B cell (primary cell): ENCODE data around the gene ASTN2. TPM values are rescaled to one million over a fixed set of nuclear protein-coding genes. Genes with fewer than 3 reads are reported as not detected.

Experiments used
- ATAC-seq: fragments of 200-7000 bp; cut with Tn5 transposase; one replicate; pipeline ENCODE4 v1.10.0; 2021; ENCODE audit warnings: low read depth, mild to moderate bottlenecking, moderate number of reproducible peaks, moderate library complexity
- CTCF ChIA-PET: fragments of 350-600 bp; sonication (Branson Sonifier 250); formaldehyde crosslinking; loops from one replicate; lab custom pipeline; 2021; ENCODE audit warnings: antibody characterized with exemption, inconsistent platforms; lab: Charles Lee
- POLR2A ChIA-PET: fragments of 350-600 bp; sonication (Branson Sonifier 250); formaldehyde crosslinking; loops from one replicate; lab custom pipeline; 2021; ENCODE audit warnings: antibody characterized with exemption; lab: Charles Lee
- DNase-seq: peaks from one replicate; pipeline ENCODE4 v3.0.0; 2013
- H2AFZ ChIP-seq: 2 replicates; pipeline ENCODE4 v1.6.1; 2012; ENCODE audit warnings: mild to moderate bottlenecking, low read depth, low read length; ENCODE audit not compliant: insufficient read depth, poor library complexity, severe bottlenecking
- H3K27ac ChIP-seq, 2 donors: 1 replicate in 1 of 2; 2 replicates in 1 of 2; pipeline ENCODE4 v1.5.1; 2012 to 2013; ENCODE audit warnings: low read length in 2 of 2, mild to moderate bottlenecking in 2 of 2, moderate library complexity in 1 of 2
- H3K27me3 ChIP-seq, 4 experiments: fragments of 200-600 bp in 1 of 4; sonication (generic) in 1 of 4; replicated peaks in 1 of 4; 1 replicate in 2 of 4; 2 replicates in 2 of 4; pipeline versions ENCODE4 v1.6.1 to v1.7.0; 2013 to 2016; ENCODE audit warnings: low read length in 3 of 4, mild to moderate bottlenecking in 2 of 4, mixed read lengths in 1 of 4, moderate library complexity in 1 of 4; ENCODE audit not compliant: insufficient read depth in 4 of 4, control insufficient read depth in 3 of 4; ENCODE audit errors: control extremely low read depth in 1 of 4
- H3K36me3 ChIP-seq, 2 experiments: replicated peaks in 1 of 2; 1 replicate in 1 of 2; 2 replicates in 1 of 2; pipeline versions ENCODE4 v1.6.1 to v1.7.1; 2013; ENCODE audit warnings: low read length in 1 of 2; ENCODE audit not compliant: insufficient read depth in 2 of 2, control insufficient read depth in 1 of 2; ENCODE audit errors: control extremely low read depth in 1 of 2, extremely low read depth in 1 of 2
- H3K4me1 ChIP-seq, 2 donors: fragments of 200-600 bp in 1 of 2; sonication (generic) in 1 of 2; 1 replicate in 1 of 2; 2 replicates in 1 of 2; pipeline versions ENCODE4 v1.5.1 to v1.6.1; 2013 to 2017; ENCODE audit warnings: low read length in 2 of 2; ENCODE audit not compliant: control insufficient read depth in 2 of 2, insufficient read depth in 2 of 2
- H3K4me2 ChIP-seq: replicated peaks from 2 replicates; pipeline ENCODE3; 2012; ENCODE audit warnings: mild to moderate bottlenecking, low read depth, low read length; ENCODE audit not compliant: poor library complexity, severe bottlenecking
- H3K4me3 ChIP-seq, 5 experiments: fragments of 200-600 bp in 1 of 5; sonication (generic) in 1 of 5; 1 replicate in 3 of 5; 2 replicates in 2 of 5; pipeline versions ENCODE4 v1.5.1 to v1.7.0; 2011 to 2016; ENCODE audit warnings: low read length in 4 of 5, mild to moderate bottlenecking in 4 of 5, low read depth in 2 of 5, control low read depth in 1 of 5, moderate library complexity in 1 of 5; ENCODE audit not compliant: insufficient read depth in 1 of 5; ENCODE audit errors: control extremely low read depth in 1 of 5, extremely low read depth in 1 of 5
- H3K79me2 ChIP-seq: fragments of 200-600 bp; sonication (generic); one replicate; pipeline ENCODE4 v1.6.0; 2016; ENCODE audit warnings: low read length; ENCODE audit not compliant: control insufficient read depth, insufficient read depth
- H3K9ac ChIP-seq: fragments of 200-600 bp; sonication (generic); 2 replicates; pipeline ENCODE4 v1.6.1; 2017; ENCODE audit warnings: mild to moderate bottlenecking, low read length, moderate library complexity
- H3K9me3 ChIP-seq, 3 donors: one replicate each; pipeline versions ENCODE4 v1.6.1 to v1.7.1; 2013; ENCODE audit warnings: low read length in 2 of 3; ENCODE audit not compliant: control insufficient read depth in 2 of 3, insufficient read depth in 1 of 3; ENCODE audit errors: control extremely low read depth in 1 of 3
- H4K20me1 ChIP-seq: 2 replicates; pipeline ENCODE4 v1.6.0; 2012; ENCODE audit warnings: mild to moderate bottlenecking, low read length; ENCODE audit not compliant: insufficient read depth, control insufficient read depth, poor library complexity, severe bottlenecking
- H3K27ac Mint-ChIP-seq: one replicate; pipeline ENCODE4 v1.8.0; 2021; ENCODE audit warnings: mixed read lengths
- H3K27me3 Mint-ChIP-seq: one replicate; pipeline ENCODE4 v1.8.0; 2021; ENCODE audit warnings: mixed read lengths
- H3K4me1 Mint-ChIP-seq: one replicate; pipeline ENCODE4 v1.8.0; 2021; ENCODE audit warnings: mixed read lengths
- H3K4me3 Mint-ChIP-seq: one replicate; pipeline ENCODE4 v1.8.0; 2021; ENCODE audit warnings: mixed read lengths
- H3K9me3 Mint-ChIP-seq: one replicate; pipeline ENCODE4 v1.8.0; 2022; ENCODE audit warnings: mixed read lengths; ENCODE audit not compliant: insufficient read depth
- EZH2 ChIP-seq: IDR thresholded peaks from 2 replicates; pipeline ENCODE4 v1.6.1; 2012; ENCODE audit warnings: borderline replicate concordance, low read depth, mild to moderate bottlenecking, moderate library complexity, low read length; ENCODE audit not compliant: insufficient read depth, poor library complexity, severe bottlenecking
- whole genome bisulfite sequencing: methylation state at CpG from one replicate; pipeline ENCODE4 v1.1.5; 2013; ENCODE audit warnings: missing lambda C conversion rate; ENCODE audit not compliant: insufficient coverage; 5-methylcytosine and 5-hydroxymethylcytosine counted together
- intact Hi-C: fragments of 100-400 bp; cut with micrococcal nuclease; formaldehyde crosslinking; loops from one replicate; pipeline ENCODE4 v1.10.0; 2022
- polyA plus RNA-seq: library from polyadenylated mRNA; depleted of rRNA; stranded (reverse); fragments of >200 nt; gene quantifications from 2 replicates; pipeline ENCODE4 v1.2.3, GENCODE V29; 2012
- total RNA-seq, 2 donors: library from RNA; stranded (reverse); fragments of 120-200 nt in 1 of 2; gene quantifications; 1 replicate in 1 of 2; 2 replicates in 1 of 2; pipeline versions ENCODE4 v1.2.3 to v1.2.4, GENCODE V29; 2013 to 2022
- TF ChIP-seq, protein P1 (sequence below): fragments of 200-600 bp; IDR thresholded peaks from one replicate; pipeline ENCODE4 v1.8.0; 2022; ENCODE audit warnings: antibody characterized with exemption, mild to moderate bottlenecking

ASTN2 gene
- total and polyA plus RNA-seq, 2 donors (not counting 1 experiment from before 2014, with no cell fraction given) = 1.2 to 3.6 TPM

DNA sequence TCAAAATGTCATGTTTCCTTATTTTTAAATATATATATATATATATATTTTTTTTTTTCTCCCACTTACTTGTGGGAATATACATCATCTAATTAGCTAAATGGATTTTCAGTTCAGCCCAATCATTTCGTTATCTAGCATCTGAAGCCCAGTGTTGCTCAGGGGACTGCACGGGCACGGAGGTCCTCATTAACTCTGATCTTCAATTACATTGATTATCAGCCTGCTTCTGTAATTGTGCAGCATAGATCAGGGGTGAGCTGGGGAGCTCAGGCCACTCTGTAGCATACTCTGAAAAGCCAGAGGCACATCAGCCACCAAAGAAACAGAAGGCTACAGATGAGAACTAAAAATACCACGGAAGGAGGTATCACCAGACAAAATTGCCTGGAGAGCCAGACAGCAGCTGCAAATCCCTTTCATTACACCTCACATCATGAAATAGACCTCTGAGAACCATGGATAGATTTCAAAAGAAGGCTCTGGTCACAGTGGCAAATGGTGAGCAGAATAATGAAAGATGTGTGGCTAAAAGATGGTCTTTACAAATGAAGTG, 401.3 kb downstream of the ASTN2 start:
- H3K36me3 ChIP-seq = no peaks in the 10 kb centered on the region
- no peaks in the 10 kb centered on the region for H4K20me1 ChIP-seq
- Mint-ChIP-seq H3K9me3 (no peaks in the 10 kb centered on the region), H3K27ac (no peak overlapping the region), H3K27me3 (no peaks in the 10 kb centered on the region), H3K4me1 (no peaks in the 10 kb centered on the region), H3K4me3 (no peak overlapping the region)
- H3K9ac ChIP-seq = no peak overlapping the region
- WGBS = 94% methylated on average over 3 of the region's 4 CpGs
- no peaks in the 10 kb centered on the region for H3K27me3 ChIP-seq
- ATAC-seq = no peak
- no peaks in the 10 kb centered on the region for H3K4me1 ChIP-seq
- no peak overlapping the region for H2AFZ ChIP-seq
- ChIA-PET POLR2A (no interaction called here), CTCF (no interaction called here)
- H3K4me2 ChIP-seq = no peak overlapping the region
- TF ChIP-seq EZH2 = no peak
- TF ChIP-seq, protein P1, sequence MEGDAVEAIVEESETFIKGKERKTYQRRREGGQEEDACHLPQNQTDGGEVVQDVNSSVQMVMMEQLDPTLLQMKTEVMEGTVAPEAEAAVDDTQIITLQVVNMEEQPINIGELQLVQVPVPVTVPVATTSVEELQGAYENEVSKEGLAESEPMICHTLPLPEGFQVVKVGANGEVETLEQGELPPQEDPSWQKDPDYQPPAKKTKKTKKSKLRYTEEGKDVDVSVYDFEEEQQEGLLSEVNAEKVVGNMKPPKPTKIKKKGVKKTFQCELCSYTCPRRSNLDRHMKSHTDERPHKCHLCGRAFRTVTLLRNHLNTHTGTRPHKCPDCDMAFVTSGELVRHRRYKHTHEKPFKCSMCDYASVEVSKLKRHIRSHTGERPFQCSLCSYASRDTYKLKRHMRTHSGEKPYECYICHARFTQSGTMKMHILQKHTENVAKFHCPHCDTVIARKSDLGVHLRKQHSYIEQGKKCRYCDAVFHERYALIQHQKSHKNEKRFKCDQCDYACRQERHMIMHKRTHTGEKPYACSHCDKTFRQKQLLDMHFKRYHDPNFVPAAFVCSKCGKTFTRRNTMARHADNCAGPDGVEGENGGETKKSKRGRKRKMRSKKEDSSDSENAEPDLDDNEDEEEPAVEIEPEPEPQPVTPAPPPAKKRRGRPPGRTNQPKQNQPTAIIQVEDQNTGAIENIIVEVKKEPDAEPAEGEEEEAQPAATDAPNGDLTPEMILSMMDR = no peak
- H3K4me3 ChIP-seq = no peak overlapping the region
- H3K79me2 ChIP-seq = no peaks in the 10 kb centered on the region
- H3K27ac ChIP-seq = no peak overlapping the region
- no peak for DNase-seq
- intact Hi-C loops = no loop called here
- H3K9me3 ChIP-seq = peaks cover 0 to 4% (median 0%) of the 10 kb centered on the region in 3 donors

DNA sequence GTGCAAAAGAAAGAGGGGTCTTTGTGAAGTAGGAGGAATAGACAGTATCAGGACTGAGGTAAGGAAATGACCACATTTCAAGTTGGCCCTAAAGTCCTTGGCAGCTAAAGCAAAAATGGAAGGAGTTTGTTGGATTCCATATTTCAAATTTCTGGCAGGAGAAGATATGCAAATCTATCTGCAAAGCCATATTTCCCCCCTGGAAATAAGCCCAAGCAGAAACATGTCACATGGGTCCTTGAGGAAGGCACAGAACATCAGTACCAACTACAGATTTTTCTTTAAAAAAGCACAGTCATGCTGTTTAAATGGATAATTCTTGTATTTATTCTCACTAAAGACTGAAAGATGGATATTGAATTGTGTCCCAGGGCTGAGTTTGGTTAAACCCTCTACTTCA, 404.8 kb downstream of the ASTN2 start:
- H3K79me2 ChIP-seq = no peaks in the 10 kb centered on the region
- TF ChIP-seq, protein P1 = no peak
- no peak for TF ChIP-seq EZH2
- ChIA-PET CTCF (no interaction called here), POLR2A (no interaction called here)
- no peak overlapping the region for H3K27ac Mint-ChIP-seq
- H3K36me3 ChIP-seq = no peaks in the 10 kb centered on the region
- no peak overlapping the region for H3K4me2 ChIP-seq
- H3K4me1 Mint-ChIP-seq = no peaks in the 10 kb centered on the region
- intact Hi-C loops = no loop called here
- no peak overlapping the region for H3K27ac ChIP-seq
- H3K27me3 ChIP-seq = no peaks in the 10 kb centered on the region
- ATAC-seq (no peak), DNase-seq (no peak)
- H3K4me3 Mint-ChIP-seq = no peak overlapping the region
- H3K27me3 Mint-ChIP-seq = no peaks in the 10 kb centered on the region
- H4K20me1 ChIP-seq = no peaks in the 10 kb centered on the region
- peaks cover 0 to 3% (median 0%) of the 10 kb centered on the region in 3 donors for H3K9me3 ChIP-seq
- no peaks in the 10 kb centered on the region for H3K4me1 ChIP-seq
- H3K9ac ChIP-seq = no peak overlapping the region
- H3K9me3 Mint-ChIP-seq = no peaks in the 10 kb centered on the region
- no peak overlapping the region for H3K4me3 ChIP-seq
- H2AFZ ChIP-seq = no peak overlapping the region
